NCI-H82 treated with DMSO at 0.1 percent for 48 hours (cell line): ENCODE results near the gene VGF.
"Not testable (repeated sequence)": the region's sequence is repeated elsewhere in the genome, so short reads cannot be mapped to it uniquely, and the experiment has no call there.

Experiments
- DNase-seq: peaks from one replicate; lab custom pipeline; 2025; ENCODE audit not compliant: unreplicated experiment; lab: John Stamatoyannopoulos, UW

VGF gene

GRCh38 chr7:101140339-101140699, 25.1 kb downstream of the VGF start:
- no peak for DNase-seq

- DNase-seq, result no peak
Measured at GRCh38 chr7:101138213-101138870, 27.0 kb downstream of the VGF start.

- DNase-seq, result no peak
Measured at GRCh38 chr7:101137651-101138212, 27.6 kb downstream of the VGF start.

- no peak for DNase-seq
Measured at GRCh38 chr7:101134399-101134980, 30.9 kb downstream of the VGF start.

- DNase-seq, result no peak
Measured at GRCh38 chr7:101133621-101134398, 31.6 kb downstream of the VGF start.

- DNase-seq, result not testable (repeated sequence)
Measured at GRCh38 chr7:101132626-101133600, 32.5 kb downstream of the VGF start.

- no peak for DNase-seq
Measured at GRCh38 chr7:101129603-101130117, 35.7 kb downstream of the VGF start.

GRCh38 chr7:101128040-101128834, 37.1 kb downstream of the VGF start:
- DNase-seq, result no peak

GRCh38 chr7:101127460-101128039, 37.8 kb downstream of the VGF start:
- DNase-seq, result no peak

GRCh38 chr7:101126651-101127459, 38.5 kb downstream of the VGF start, which contains the start of gene SERPINE1:
TSS of gene SERPINE1 (plus strand) at chr7:101127104. CDS start at chr7:101128394, 1,290 bp downstream.
- no peak for DNase-seq

GRCh38 chr7:101125989-101126650, 39.2 kb downstream of the VGF start:
- no peak for DNase-seq

- DNase-seq, result no peak
Measured at GRCh38 chr7:101124376-101125056, 40.9 kb downstream of the VGF start.

- DNase-seq, result no peak
Measured at GRCh38 chr7:101123703-101124068, 41.7 kb downstream of the VGF start.

- DNase-seq, result no peak
Measured at GRCh38 chr7:101122933-101123702, 42.3 kb downstream of the VGF start.

- DNase-seq, result no peak
Measured at GRCh38 chr7:101121991-101122932, 43.1 kb downstream of the VGF start.

- DNase-seq, result not testable (repeated sequence)
Measured at GRCh38 chr7:101121631-101121990, 43.8 kb downstream of the VGF start.
